ENCODE results near the gene PEG3.

GRCh38 chr19:56839652-56840450, 675 bp downstream of the PEG3 start:
- TF ChIP-seq POLR2A (IDR thresholded peaks at IDR 0.05; ENCODE audit: low read length) (no peak), RCOR1 (IDR thresholded peaks at IDR 0.05; ENCODE audit: low read depth, low read length) (no peak), CTCF (IDR thresholded peaks at IDR 0.05) (no peak), SREBF2 (IDR thresholded peaks at IDR 0.05) (no peak), CEBPB (IDR thresholded peaks at IDR 0.05) (no peak), CHD2 (IDR thresholded peaks at IDR 0.05; ENCODE audit: low read length, partially characterized antibody) (no peak), SMC3 (IDR thresholded peaks at IDR 0.05) (no peak)
